ENCODE data around the gene UBASH3A. TPM values are rescaled to one million over a fixed set of nuclear protein-coding genes. Genes with fewer than 3 reads are reported as not detected.

The UBASH3A gene
- total RNA-seq, 2 donors from 2014 or later: 0.12 TPM; not detected in 1

DNA sequence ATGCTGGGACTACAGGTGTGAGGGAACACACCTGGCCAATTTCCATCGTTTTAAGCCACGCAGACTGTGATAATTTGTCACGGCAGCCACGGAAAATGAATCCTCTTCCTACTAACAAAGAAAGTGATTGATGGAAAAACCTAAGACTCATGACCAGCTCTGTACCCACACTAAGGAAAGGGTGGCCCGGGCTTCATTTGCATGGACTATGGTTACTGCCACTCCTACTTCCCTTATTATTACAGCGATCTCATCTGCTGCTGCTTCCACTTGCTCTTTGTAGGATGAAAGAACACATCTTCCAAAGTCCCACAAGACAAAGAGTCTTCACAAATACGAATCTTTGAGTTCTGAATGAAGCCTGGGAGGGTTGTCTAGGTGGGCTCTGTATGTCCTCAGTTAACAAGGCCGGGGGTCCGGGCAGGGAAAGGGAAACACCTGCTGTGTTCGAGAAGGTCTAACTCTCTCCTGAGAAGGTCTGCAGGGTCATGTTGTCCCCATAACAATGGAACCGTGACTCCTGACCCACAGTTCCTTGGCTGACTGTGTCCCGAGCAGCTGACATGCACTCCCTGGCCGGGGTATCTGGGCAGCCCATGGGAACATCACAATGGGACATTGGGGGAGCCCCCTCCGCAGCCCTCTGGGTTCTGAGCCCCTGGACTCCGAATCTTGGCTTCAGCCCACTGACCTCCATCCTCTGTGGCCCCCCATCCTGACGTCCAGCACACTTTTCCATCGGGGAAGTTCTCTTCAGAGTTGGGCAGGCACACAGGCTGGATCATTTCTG lies 24.1 kb upstream of the UBASH3A start:
- Histone ChIP-seq H3K27ac (no peak overlapping the region), H3K4me1 (no peaks in the 10 kb centered on the region), H3K4me3 (no peak overlapping the region), H3K9me3 (peaks cover 0 to 15% of the 10 kb centered on the region in 2 donors), H3K27me3 (no peaks in the 10 kb centered on the region), H3K36me3 (no peaks in the 10 kb centered on the region)
- no peak for DNase-seq (ENCODE audit: low spot score)
- TF ChIP-seq, protein P1, sequence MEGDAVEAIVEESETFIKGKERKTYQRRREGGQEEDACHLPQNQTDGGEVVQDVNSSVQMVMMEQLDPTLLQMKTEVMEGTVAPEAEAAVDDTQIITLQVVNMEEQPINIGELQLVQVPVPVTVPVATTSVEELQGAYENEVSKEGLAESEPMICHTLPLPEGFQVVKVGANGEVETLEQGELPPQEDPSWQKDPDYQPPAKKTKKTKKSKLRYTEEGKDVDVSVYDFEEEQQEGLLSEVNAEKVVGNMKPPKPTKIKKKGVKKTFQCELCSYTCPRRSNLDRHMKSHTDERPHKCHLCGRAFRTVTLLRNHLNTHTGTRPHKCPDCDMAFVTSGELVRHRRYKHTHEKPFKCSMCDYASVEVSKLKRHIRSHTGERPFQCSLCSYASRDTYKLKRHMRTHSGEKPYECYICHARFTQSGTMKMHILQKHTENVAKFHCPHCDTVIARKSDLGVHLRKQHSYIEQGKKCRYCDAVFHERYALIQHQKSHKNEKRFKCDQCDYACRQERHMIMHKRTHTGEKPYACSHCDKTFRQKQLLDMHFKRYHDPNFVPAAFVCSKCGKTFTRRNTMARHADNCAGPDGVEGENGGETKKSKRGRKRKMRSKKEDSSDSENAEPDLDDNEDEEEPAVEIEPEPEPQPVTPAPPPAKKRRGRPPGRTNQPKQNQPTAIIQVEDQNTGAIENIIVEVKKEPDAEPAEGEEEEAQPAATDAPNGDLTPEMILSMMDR (IDR thresholded peaks at IDR 0.05): no peak

DNA sequence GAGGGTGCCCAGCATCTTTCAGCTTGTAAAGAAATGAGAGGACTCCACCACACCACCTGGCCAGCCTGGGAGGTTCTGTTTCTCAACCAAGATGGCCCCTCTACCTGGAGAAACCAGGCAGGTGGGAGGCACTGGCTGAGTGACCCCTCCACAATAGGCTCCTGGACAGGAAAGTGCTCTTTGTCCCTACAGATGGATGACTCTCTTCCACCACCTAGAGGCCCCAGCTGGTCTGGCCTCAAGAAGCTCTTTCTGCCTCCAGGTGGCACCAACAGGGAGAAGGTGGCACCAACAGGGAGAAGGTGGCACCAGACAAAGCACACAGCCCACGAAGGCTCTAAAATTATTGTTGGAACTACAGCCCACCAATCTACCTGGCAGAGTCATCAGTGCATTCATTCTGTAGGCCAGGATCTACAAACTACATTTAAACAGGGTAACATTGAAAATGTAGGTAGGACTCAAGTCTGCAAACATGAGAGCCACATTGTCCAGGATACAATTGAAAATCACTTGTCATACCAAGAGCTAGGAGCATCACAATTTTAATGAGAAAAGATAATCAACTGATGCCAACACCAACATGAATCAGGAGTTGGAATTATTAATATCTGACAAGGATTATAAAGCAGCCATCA lies 22.2 kb upstream of the UBASH3A start:
- DNase-seq (ENCODE audit: low spot score): no peak
- Histone ChIP-seq H3K36me3 (no peaks in the 10 kb centered on the region), H3K9me3 (peaks cover 0 to 15% of the 10 kb centered on the region in 2 donors), H3K27me3 (no peaks in the 10 kb centered on the region), H3K27ac (no peak overlapping the region), H3K4me3 (no peak overlapping the region), H3K4me1 (no peaks in the 10 kb centered on the region)
- TF ChIP-seq, protein P1 (IDR thresholded peaks at IDR 0.05): peak in 1 of 2 donors; percentile 36

DNA sequence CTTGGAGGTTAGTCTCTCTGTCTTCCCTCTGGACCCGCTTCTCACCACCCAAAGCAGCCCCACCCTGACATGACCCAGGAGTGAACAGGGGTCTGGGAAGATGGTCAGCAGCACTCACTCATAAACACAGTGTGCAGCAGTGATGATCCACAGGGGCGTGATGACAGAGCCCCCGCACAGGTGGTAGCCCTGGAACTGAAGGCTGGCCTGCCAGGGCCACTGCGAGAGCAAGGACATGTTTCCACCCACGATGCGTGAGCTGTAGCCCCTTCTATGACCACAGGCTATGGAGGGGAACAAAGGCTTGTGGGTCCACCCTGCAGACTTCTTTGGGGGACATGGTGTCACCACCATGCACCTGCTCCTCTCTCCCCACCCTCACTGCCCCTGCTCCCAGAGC lies 20.8 kb upstream of the UBASH3A start:
- Histone ChIP-seq H3K4me3 (no peak overlapping the region), H3K27ac (no peak overlapping the region), H3K36me3 (no peaks in the 10 kb centered on the region), H3K9me3 (peaks cover 0 to 15% of the 10 kb centered on the region in 2 donors), H3K4me1 (no peaks in the 10 kb centered on the region), H3K27me3 (no peaks in the 10 kb centered on the region)
- TF ChIP-seq, protein P1 (IDR thresholded peaks at IDR 0.05): no peak
- DNase-seq (ENCODE audit: low spot score): no peak

DNA sequence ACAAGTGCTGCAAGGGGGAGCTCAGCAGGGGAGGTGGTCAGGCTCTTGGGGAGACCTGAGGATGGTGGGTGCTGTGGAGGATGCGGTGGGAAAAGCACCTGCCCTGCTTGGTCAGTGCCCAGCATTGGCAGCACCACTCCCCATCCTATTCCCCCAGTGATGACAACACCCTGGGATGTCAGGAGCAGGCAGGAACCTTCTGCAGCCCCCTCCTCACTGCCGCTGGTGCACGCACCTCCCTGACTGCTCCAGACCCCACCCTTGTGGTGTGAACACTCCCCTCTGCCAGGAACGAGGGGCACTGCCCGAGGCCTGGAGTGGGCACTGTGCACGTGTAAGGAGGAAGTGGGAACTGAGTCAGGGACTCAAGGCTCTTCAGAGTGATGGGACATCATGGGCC lies 20.4 kb upstream of the UBASH3A start:
- no peak for DNase-seq (ENCODE audit: low spot score)
- Histone ChIP-seq H3K4me1 (no peaks in the 10 kb centered on the region), H3K4me3 (no peak overlapping the region), H3K36me3 (no peaks in the 10 kb centered on the region), H3K9me3 (peaks cover 0 to 15% of the 10 kb centered on the region in 2 donors), H3K27ac (no peak overlapping the region), H3K27me3 (no peaks in the 10 kb centered on the region)
- TF ChIP-seq, protein P1 (IDR thresholded peaks at IDR 0.05): no peak

DNA sequence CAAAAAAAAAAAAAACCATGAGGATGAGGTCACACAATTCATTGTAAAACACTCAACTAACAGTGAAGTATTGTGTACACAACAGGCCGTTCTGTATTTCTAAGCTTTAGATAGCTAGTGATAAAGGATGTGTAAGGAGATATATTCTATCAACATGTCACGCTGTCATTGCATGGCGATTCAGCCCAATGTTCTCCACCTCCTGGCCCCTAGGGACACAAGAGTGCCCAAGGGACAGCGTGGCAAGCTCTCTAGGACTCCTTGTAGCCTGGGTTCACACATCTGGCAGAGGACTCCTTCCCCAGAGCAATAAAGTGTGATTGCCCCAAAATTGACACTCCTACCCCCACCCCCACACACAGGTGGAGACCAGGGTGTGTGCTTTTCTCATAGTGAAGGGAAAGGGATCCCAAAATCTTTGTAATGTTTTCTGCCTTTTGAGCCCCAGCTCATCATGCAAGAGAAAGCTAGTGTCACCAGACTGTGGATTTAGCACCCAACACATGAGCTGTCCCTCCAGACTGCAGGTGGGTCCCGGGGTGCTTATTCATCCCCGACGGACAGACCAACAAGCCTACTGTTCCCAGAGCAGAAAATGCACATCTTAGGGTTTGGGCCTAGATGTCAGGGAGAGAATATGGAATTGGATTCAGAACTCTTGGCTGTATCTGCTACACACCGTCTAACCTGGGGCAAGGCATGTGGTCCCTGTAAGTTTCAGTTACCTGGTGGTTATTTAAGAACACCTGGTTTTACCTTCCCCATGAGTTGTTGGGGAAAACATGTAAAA lies 19.4 kb upstream of the UBASH3A start:
- no peak overlapping the region for H3K27ac ChIP-seq
- TF ChIP-seq, protein P1 (IDR thresholded peaks at IDR 0.05): no peak
- no peak for DNase-seq (ENCODE audit: low spot score)

More for the DNA sequence above, 19.4 kb upstream of the UBASH3A start:
- no peaks in the 10 kb centered on the region for H3K36me3 ChIP-seq
- H3K4me1 ChIP-seq: no peaks in the 10 kb centered on the region
- no peaks in the 10 kb centered on the region for H3K27me3 ChIP-seq
- no peak overlapping the region for H3K4me3 ChIP-seq
- peaks cover 0 to 15% of the 10 kb centered on the region in 2 donors for H3K9me3 ChIP-seq

All from right atrium auricular region (tissue), 2 donors.